ENCODE results near the gene SORCS3.
"Not testable (repeated sequence)": the region's sequence is repeated elsewhere in the genome, so short reads cannot be mapped to it uniquely, and the experiment has no call there.

Gene SORCS3

DNA sequence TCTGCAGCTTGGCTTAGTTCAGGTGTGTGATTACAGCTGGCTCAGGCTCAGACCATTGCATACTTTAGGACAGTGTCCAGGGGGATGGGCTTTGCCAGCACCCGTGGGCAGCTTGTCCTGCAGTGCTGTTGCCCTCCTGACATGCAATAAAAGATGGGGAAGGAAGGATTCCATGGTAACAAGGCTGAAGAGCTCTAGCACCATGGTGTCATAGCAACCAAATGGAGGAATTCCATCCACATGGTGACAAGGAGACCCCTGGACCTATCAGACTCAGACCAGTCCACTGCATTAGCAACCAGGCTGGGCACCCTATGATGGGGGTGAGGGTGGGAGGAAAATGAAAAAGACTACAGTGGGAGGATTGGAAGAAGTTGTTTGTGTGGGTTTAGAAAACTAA, 49.9 kb downstream of the SORCS3 start:
- no peak for DNase-seq (ENCODE audit: low spot score)

GRCh38 chr10:104694074-104694473, 53.0 kb downstream of the SORCS3 start:
- DNase-seq (ENCODE audit: low spot score): no peak

DNA sequence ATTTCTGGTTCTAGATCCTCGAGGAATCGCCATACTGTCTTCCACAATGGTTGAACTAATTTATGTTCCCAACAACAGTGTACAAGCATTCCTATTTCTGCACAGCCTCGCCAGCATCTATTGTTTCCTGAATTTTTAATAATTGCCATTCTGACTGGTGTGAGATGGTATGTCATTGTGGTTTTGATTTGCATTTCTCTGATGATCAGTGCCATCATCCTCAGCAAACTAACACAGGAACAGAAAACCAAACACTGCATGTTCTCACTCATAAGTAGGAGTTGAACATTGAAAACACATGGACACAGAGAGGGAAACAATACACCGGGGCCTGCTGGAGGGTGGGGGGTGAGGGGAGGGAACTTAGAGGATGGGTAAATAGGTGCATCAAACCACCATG, 62.2 kb downstream of the SORCS3 start:
- DNase-seq (ENCODE audit: low spot score): not testable (repeated sequence)

GRCh38 chr10:104706886-104707285, 65.8 kb downstream of the SORCS3 start:
- DNase-seq (ENCODE audit: low spot score): no peak

- DNase-seq (ENCODE audit: low spot score): no peak
These were observed 66.7 kb downstream of the SORCS3 start for GRCh38 chr10:104707602-104708459.

GRCh38 chr10:104711302-104711721, 70.2 kb downstream of the SORCS3 start:
- no peak for DNase-seq (ENCODE audit: low spot score)

DNA sequence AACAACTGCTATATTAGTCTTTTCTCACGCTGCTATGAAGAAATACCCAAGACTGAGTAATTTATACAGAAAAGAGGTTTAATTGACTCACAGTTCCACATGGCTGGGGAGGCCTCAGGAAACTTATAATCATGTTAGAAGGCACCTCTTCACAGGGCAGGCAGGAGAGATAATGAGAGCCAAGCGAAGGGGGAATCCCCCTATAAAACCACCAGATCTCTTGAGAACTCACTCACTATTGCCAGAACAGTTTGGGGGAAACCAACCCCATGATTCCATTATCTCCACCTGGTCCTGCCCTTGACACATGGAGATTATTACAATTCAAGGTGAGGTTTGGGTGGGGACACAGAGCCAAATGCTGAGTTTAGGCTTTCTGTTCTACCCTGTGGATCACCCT, 89.5 kb downstream of the SORCS3 start:
- DNase-seq (ENCODE audit: low spot score): not testable (repeated sequence)

GRCh38 chr10:104731192-104731591, 90.1 kb downstream of the SORCS3 start:
- no peak for DNase-seq (ENCODE audit: low spot score)

- DNase-seq (ENCODE audit: low spot score): no peak
These were observed 91.1 kb downstream of the SORCS3 start for GRCh38 chr10:104732222-104732621.

DNA sequence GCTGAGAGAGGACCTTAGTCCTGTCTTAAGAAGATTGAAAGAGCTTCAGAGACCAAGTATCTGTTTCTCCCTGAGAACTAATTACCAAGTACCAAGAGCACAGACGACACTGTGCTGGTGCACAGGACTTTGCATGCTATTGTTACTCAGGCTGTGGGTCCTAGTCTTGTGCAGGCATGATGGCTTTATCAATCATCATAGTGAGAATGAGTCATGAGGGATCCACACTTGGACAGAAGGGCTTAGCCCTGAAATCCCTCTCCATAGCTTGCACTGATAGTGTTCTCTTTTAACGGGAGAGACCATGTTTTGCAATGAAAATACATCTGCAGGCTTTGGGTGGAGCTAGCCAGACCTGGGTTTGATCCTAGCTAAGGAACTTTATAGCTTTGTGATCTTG, 93.3 kb downstream of the SORCS3 start:
- no peak for DNase-seq (ENCODE audit: low spot score)

GRCh38 chr10:104735036-104735756, 94.1 kb downstream of the SORCS3 start:
- no peak for DNase-seq (ENCODE audit: low spot score)

DNA sequence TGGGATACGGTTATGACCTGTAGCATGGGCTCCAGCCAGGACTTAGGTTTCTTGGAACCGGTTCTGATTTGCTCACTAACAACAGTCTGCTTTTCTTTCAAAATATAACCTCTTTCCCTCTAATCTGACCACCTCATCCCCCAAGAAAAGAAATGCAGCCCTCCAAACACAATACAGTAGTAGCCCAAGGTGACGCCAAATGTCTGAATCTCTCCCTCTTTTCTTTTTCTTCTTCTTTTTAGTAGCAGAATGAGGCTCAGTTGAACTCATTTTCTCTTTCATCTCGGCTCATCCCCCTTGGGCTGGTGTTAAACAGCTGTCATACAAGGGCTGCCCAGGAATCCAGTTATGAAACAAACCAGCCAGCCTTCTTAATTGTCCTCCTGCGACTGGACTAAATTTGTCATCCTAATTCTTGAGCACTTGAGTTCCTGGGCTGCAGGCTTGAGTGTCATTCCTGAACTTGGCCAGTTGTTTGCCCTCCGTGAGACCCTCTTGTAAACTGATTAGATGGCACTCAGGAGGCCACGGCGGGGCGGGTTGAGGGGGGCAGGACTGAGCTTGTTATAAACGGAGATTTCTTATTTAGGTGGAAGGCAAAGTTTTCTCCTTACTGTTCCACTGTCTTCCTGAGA, 94.8 kb downstream of the SORCS3 start:
- DNase-seq (ENCODE audit: low spot score): no peak

GRCh38 chr10:104741127-104741526, 100.0 kb downstream of the SORCS3 start:
- no peak for DNase-seq (ENCODE audit: low spot score)

DNA sequence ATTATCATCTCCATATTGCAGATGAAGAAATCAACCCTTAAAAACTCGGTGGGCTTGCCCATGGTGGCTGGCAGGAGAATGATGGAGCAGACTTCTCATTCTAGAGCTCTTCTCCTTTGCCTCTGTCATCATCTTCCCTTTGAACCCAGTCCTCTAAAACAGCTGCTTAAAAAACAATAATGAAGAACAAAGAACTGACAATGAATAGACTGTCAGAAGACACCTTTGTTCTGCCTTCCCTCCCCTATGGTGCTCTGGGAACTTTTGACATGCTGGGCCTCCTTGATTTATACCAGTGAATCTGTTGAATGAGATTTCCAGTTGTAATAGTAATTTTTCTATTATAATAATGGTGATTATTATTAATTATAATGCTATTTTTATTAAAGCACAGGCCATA, 103.0 kb downstream of the SORCS3 start:
- DNase-seq (ENCODE audit: low spot score): no peak

DNA sequence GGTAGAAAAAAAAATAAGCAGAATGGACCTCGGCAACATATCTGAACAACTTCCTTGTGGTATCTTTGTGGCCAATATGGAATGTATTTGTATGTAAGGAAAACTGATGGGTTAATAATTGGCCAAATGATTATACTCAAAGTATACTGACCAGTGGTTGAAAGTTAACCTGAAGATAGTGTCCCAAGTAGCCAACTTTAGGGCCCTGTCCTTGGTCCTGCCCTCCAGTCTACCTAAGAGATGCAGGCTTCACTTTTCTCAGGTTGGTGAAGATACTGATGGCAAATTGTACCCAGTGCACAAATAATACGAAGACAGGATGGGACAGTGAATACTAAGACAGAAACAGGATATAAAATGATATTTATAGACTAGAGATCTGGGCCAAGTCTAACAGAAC, 109.2 kb downstream of the SORCS3 start:
- no peak for DNase-seq (ENCODE audit: low spot score)

GRCh38 chr10:104762793-104763192, 121.7 kb downstream of the SORCS3 start:
- no peak for DNase-seq (ENCODE audit: low spot score)

GRCh38 chr10:104766341-104766740, 125.3 kb downstream of the SORCS3 start:
- no peak for DNase-seq (ENCODE audit: low spot score)

DNA sequence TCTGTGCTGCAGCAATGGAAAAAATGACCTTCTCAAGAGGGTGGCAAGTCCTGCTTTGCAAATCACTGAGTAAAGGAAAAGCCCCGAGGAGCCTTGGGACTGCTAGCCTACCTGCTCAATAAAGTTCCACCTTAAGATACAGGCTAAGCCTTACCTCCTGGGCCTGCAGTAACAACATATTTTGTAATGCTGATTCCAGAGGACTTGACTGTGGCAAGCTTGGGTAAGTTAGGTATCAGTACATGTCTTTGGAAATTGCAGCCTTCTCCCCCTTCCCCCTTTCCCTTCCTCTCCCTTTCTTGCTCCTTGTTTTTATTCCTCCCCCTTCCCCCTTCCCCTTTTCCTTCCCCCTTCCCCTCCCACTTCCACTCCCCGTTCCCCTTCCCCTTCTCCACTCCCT, 126.2 kb downstream of the SORCS3 start:
- no peak for DNase-seq (ENCODE audit: low spot score)

DNA sequence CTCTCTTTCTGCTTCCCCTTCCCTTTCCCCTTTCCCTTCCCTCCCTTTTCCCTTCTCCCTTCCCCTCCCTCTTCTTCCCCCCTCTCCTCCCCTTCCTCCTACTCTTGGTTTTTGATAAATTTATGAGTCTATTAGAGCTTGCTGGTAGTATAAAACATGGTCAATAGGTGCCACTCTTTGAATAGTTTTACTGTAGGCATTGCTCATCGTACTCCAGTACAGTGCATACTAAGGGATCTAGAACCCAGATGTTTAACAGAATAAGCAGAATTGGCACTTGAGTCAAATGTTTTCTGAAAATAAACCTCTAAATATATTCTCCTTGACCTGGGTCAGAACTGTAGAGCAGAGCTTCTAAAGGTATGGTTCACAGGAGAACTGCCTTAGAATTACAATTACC, 126.7 kb downstream of the SORCS3 start:
- no peak for DNase-seq (ENCODE audit: low spot score)

- no peak for DNase-seq (ENCODE audit: low spot score)
These were observed 132.0 kb downstream of the SORCS3 start for GRCh38 chr10:104773105-104773504.

DNA sequence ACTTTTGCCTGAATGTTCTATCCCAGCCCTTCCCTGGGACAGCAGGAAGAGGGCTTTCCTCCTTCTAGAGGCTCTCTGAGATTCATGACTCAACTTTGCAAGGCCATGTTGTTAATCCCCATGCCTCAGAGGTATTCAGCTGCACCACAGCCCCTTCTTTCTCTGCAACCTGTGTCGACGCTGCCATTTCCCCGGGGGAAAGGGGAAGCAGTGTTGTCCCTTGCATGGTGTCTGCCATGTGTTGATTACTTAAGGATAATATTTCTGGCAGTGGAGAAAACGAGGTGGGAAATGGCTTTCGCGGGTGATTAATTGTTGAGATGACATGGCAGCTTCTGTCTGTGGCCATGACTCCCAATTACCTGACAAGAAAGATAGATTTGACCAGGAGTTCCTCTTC, 133.1 kb downstream of the SORCS3 start:
- no peak for DNase-seq (ENCODE audit: low spot score)

GRCh38 chr10:104777086-104777799, 136.2 kb downstream of the SORCS3 start:
- DNase-seq (ENCODE audit: low spot score): no peak
